ENCODE results near the gene MARCKSL1.

Gene MARCKSL1

DNA sequence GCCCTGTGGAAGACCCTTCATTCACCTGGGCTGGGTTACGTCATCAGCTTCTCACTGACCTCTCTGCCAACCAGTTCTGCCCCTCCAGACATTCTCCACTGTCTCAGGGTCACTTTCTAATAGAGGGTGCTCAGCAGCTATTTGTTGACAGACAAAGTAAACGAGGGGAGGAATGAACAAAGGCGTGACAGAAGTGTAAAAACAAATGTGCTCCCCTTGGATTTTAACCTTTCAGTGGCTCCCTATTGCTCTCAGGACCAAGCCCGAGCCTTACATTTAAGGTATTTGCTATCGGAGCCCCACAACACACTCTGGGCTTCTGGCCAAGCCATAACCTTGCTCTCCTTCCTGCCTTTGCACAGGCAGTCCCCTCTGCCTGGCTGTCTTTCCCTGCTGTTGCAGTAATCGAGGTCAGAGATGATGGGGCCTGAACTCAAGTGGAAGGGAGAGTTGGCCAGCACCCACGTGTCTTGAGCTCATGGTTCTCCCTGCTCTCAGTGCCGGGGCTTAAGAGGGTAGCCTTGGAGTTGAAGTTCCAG lies 9.3 kb upstream of the MARCKSL1 start:
- H3K4me3 ChIP-seq (ENCODE audit: low read depth, low read length), result no peak overlapping the region
- TF ChIP-seq, protein P1, sequence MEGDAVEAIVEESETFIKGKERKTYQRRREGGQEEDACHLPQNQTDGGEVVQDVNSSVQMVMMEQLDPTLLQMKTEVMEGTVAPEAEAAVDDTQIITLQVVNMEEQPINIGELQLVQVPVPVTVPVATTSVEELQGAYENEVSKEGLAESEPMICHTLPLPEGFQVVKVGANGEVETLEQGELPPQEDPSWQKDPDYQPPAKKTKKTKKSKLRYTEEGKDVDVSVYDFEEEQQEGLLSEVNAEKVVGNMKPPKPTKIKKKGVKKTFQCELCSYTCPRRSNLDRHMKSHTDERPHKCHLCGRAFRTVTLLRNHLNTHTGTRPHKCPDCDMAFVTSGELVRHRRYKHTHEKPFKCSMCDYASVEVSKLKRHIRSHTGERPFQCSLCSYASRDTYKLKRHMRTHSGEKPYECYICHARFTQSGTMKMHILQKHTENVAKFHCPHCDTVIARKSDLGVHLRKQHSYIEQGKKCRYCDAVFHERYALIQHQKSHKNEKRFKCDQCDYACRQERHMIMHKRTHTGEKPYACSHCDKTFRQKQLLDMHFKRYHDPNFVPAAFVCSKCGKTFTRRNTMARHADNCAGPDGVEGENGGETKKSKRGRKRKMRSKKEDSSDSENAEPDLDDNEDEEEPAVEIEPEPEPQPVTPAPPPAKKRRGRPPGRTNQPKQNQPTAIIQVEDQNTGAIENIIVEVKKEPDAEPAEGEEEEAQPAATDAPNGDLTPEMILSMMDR (IDR thresholded peaks at IDR 0.05; ENCODE audit: low read depth, low read length, missing control alignments), result no peak
- DNase-seq (ENCODE audit: low read depth), result no peak

DNA sequence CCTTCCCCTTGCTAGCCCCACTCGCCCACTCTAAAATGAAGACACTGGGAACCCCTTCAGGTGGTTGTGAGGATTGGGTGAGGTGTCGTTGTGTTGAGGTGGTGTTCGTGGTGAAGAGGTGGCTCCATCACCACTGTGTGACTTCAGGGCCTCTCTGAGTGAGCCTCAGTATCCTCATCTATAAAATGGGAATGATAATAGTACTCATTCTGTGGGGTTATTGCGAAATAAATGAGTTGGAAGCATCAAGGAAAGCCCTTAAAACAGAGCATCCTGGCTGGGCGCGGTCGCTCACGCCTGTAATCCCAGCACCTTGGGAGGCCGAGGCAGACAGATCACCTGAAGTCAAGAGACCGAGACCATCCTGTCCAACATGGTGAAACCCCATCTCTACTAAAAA lies 6.7 kb upstream of the MARCKSL1 start:
- DNase-seq (ENCODE audit: low read depth), result no peak
- H3K4me3 ChIP-seq (ENCODE audit: low read depth, low read length), result no peak overlapping the region
- TF ChIP-seq, protein P1 (IDR thresholded peaks at IDR 0.05; ENCODE audit: low read depth, low read length, missing control alignments), result no peak

DNA sequence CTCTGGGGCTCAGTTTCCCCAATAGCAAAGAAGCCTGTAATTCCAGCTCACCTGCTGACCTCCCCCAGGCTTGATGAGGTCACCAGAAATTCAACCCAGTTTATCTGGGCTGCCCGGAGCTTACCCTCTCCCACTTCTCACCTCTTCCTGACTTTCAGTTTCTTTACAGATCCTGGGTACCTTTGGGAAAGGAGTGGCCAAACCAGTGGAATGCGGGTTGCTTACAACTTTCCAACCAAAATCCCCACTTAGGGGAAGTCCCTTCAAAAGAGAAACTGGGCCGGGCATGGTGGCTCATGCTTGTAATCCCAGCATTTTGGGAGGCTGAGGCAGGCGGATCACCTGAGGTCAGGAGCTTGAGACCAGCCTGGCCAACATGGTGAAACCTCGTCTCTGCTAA lies 5.9 kb upstream of the MARCKSL1 start:
- H3K4me3 ChIP-seq (ENCODE audit: low read depth, low read length), result no peak overlapping the region
- TF ChIP-seq, protein P1 (IDR thresholded peaks at IDR 0.05; ENCODE audit: low read depth, low read length, missing control alignments), result no peak
- DNase-seq (ENCODE audit: low read depth), result no peak

DNA sequence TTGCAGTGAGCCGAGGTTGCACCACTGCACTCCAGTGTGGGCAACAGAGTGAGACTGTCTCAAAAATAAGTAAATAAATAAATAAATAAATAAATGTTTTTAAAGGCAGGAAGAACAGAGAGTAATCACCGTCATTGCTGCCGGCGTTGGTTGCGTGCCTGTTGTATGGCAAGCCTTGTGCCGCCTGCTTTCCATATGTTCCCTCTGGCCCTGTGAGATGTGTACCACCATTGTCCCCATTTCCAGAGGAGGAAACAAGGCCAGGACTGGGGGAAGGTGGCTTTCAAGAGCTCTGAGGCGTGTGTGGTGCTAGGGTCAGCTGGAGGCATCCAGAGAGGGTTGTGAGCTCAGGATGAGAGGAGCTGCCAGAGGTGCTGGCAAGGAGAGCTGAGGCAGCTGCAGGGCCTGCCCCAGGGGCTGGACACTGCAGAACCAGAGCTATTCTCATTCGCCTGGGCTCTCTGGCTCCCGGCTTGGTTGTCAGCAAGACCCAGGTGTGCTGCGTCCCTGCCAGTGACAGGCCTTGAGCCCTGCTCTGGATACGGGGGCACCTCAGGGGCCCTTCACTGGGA lies 5.2 kb upstream of the MARCKSL1 start:
- TF ChIP-seq, protein P1 (IDR thresholded peaks at IDR 0.05; ENCODE audit: low read depth, low read length, missing control alignments), result no peak
- no peak overlapping the region for H3K4me3 ChIP-seq (ENCODE audit: low read depth, low read length)
- no peak for DNase-seq (ENCODE audit: low read depth)

DNA sequence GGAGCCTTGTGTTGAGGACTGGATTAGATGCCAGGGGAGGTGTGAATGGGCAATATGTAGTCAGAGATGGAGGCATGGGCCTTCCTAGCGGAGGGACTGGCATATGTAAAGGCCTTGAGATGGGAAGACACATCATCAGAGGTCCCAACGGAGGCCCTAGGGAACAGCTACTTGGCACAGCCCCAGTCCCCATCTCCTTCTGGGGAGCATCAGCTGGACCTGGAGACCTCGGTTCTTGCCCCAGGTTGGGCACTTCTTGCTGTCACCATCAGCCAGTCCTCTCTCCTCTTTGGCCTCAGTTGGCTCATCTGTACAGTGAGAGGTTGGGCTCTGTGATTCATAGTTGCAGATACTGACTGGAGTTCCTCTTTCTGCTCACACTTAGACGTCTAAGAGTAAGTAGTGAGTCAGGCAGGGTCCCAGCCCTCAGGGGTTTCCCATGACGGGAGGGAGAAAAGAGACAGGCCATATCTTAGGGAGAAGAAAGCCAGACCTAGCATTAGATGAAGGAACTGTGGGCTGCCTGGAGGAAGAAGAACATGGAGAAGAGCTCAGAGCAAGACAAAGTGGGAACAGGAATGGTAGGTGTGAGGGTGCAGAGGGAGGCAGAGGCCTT lies 3.4 kb upstream of the MARCKSL1 start:
- no peak overlapping the region for H3K4me3 ChIP-seq (ENCODE audit: low read depth, low read length)
- no peak for DNase-seq (ENCODE audit: low read depth)
- TF ChIP-seq, protein P1 (IDR thresholded peaks at IDR 0.05; ENCODE audit: low read depth, low read length, missing control alignments), result no peak

DNA sequence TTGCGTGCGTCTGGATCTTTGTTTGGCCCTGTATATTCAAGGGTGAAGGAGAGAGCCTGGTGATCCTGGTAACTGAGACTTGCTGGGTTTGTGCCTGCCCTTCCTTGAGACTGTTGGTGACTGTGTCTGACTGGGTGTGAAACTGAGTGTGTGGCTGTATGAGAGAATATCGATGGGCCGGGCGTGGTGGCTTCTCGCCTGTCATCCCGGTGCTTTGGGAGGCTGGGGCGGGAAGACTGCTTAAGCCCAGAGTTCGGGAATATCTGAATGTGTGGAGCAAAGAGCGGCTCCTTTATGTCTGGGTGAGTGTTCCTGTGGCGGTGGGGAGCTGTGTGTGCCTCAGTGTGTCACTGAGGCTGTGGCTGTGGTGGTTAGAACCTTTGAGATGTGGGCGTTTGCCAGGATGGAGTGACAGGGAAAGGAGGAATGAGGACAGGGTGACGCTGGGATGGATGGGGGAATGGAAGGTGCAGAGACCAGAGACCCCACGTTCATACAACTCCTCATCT lies 2.7 kb upstream of the MARCKSL1 start:
- no peak for DNase-seq (ENCODE audit: low read depth)
- H3K4me3 ChIP-seq (ENCODE audit: low read depth, low read length), result no peak overlapping the region
- TF ChIP-seq, protein P1 (IDR thresholded peaks at IDR 0.05; ENCODE audit: low read depth, low read length, missing control alignments), result no peak
